Measurements from ENCODE around the gene ACSS3. TPM values are rescaled to one million over a fixed set of nuclear protein-coding genes. Genes with fewer than 3 reads are reported as not detected.
"Not testable (repeated sequence)": the region's sequence is repeated elsewhere in the genome, so short reads cannot be mapped to it uniquely, and the experiment has no call there.

The ACSS3 gene
- total RNA-seq, result not detected
- polyA plus RNA-seq, result not detected

GRCh38 chr12:81077686-81078441, at the start of gene ACSS3:
ACSS3 (plus strand) TSS chr12:81078079; CDS start chr12:81078121, 42 bp downstream.
- H3K27ac Mint-ChIP-seq, result no peak within 1 kb of the TSS
- CTCF ChIA-PET (ENCODE audit: partially characterized antibody), result no interaction called here
- H3K4me1 ChIP-seq (ENCODE audit: insufficient read depth, low read length), result no peaks in the 10 kb centered on the region
- H3K4me1 Mint-ChIP-seq, result no peaks in the 10 kb centered on the region
- no peaks in the 10 kb centered on the region for H3K27me3 ChIP-seq (ENCODE audit: insufficient read depth, low read length)
- DNase-seq, result no peak
- intact Hi-C loops (cut with micrococcal nuclease), result no loop called here
- no peak within 1 kb of the TSS for H3K27ac ChIP-seq (ENCODE audit: low read depth, low read length)
- no peaks in the 10 kb centered on the region for H3K9me3 ChIP-seq (ENCODE audit: control insufficient read depth in 1 of 2, low read length in 2 of 2)
- H3K4me3 Mint-ChIP-seq, result peak within 1 kb of the TSS in 1 of 8 donors; percentile 29
- H3K36me3 Mint-ChIP-seq, result no peaks in the 10 kb centered on the region
- POLR2A ChIA-PET (ENCODE audit: partially characterized antibody), result no interaction called here
- H3K36me3 ChIP-seq (ENCODE audit: insufficient read depth, low read length), result no peaks in the 10 kb centered on the region
- H3K4me3 ChIP-seq (ENCODE audit: low read length in 2 of 2), result no peak within 1 kb of the TSS
- H3K27me3 Mint-ChIP-seq, result peaks cover 5% of the 10 kb centered on the region in 2 donors
- H3K9me3 Mint-ChIP-seq, result peaks cover 3 to 18% (median 10%) of the 10 kb centered on the region in 8 donors

GRCh38 chr12:81034926-81035325, 43.0 kb upstream of the ACSS3 start:
- Histone ChIP-seq H3K27ac (ENCODE audit: low read depth, low read length) (no peak overlapping the region), H3K4me3 (ENCODE audit: low read length in 2 of 2) (no peak overlapping the region), H3K4me1 (ENCODE audit: insufficient read depth, low read length) (no peaks in the 10 kb centered on the region), H3K27me3 (ENCODE audit: insufficient read depth, low read length) (no peaks in the 10 kb centered on the region), H3K9me3 (ENCODE audit: control insufficient read depth in 1 of 2, low read length in 2 of 2) (no peaks in the 10 kb centered on the region), H3K36me3 (ENCODE audit: insufficient read depth, low read length) (no peaks in the 10 kb centered on the region)
- H3K4me1 Mint-ChIP-seq, result no peaks in the 10 kb centered on the region
- no peak overlapping the region for H3K27ac Mint-ChIP-seq
- H3K9me3 Mint-ChIP-seq, result peaks cover 0 to 5% (median 3%) of the 10 kb centered on the region in 8 donors
- CTCF ChIA-PET (ENCODE audit: partially characterized antibody), result no interaction called here
- no peaks in the 10 kb centered on the region for H3K36me3 Mint-ChIP-seq
- no peaks in the 10 kb centered on the region for H3K27me3 Mint-ChIP-seq
- no peak for DNase-seq
- H3K4me3 Mint-ChIP-seq, result no peak overlapping the region
- POLR2A ChIA-PET (ENCODE audit: partially characterized antibody), result no interaction called here
- intact Hi-C loops (cut with micrococcal nuclease), result no loop called here

GRCh38 chr12:81039231-81039630, 38.6 kb upstream of the ACSS3 start:
- no peak overlapping the region for H3K27ac Mint-ChIP-seq

GRCh38 chr12:81043979-81044740, 33.7 kb upstream of the ACSS3 start:
- intact Hi-C loops (cut with micrococcal nuclease), result no loop called here

More at GRCh38 chr12:81039231-81039630, 38.6 kb upstream of the ACSS3 start:
- ChIA-PET POLR2A (ENCODE audit: partially characterized antibody) (no interaction called here), CTCF (ENCODE audit: partially characterized antibody) (no interaction called here)
- Mint-ChIP-seq H3K9me3 (peaks cover 0 to 8% (median 4%) of the 10 kb centered on the region in 8 donors), H3K36me3 (no peaks in the 10 kb centered on the region), H3K27me3 (no peaks in the 10 kb centered on the region), H3K4me3 (no peak overlapping the region), H3K4me1 (no peaks in the 10 kb centered on the region)
- intact Hi-C loops (cut with micrococcal nuclease), result no loop called here
- DNase-seq, result no peak
- no peaks in the 10 kb centered on the region for H3K36me3 ChIP-seq (ENCODE audit: insufficient read depth, low read length)
- no peak overlapping the region for H3K27ac ChIP-seq (ENCODE audit: low read depth, low read length)
- H3K4me3 ChIP-seq (ENCODE audit: low read length in 2 of 2), result no peak overlapping the region
- H3K9me3 ChIP-seq (ENCODE audit: control insufficient read depth in 1 of 2, low read length in 2 of 2), result no peaks in the 10 kb centered on the region
- no peaks in the 10 kb centered on the region for H3K4me1 ChIP-seq (ENCODE audit: insufficient read depth, low read length)
- H3K27me3 ChIP-seq (ENCODE audit: insufficient read depth, low read length), result no peaks in the 10 kb centered on the region

GRCh38 chr12:81064971-81065370, 12.9 kb upstream of the ACSS3 start:
- H3K36me3 ChIP-seq (ENCODE audit: insufficient read depth, low read length); H3K4me3 ChIP-seq (ENCODE audit: low read length in 2 of 2); POLR2A ChIA-PET (ENCODE audit: partially characterized antibody); H3K27me3 ChIP-seq (ENCODE audit: insufficient read depth, low read length); H3K27me3 Mint-ChIP-seq; DNase-seq; CTCF ChIA-PET (ENCODE audit: partially characterized antibody); H3K4me3 Mint-ChIP-seq; H3K4me1 ChIP-seq (ENCODE audit: insufficient read depth, low read length); H3K36me3 Mint-ChIP-seq; H3K27ac Mint-ChIP-seq; H3K9me3 ChIP-seq (ENCODE audit: control insufficient read depth in 1 of 2, low read length in 2 of 2); intact Hi-C loops (cut with micrococcal nuclease); H3K4me1 Mint-ChIP-seq; H3K27ac ChIP-seq (ENCODE audit: low read depth, low read length): not testable (repeated sequence)
- peaks cover 2 to 40% (median 13%) of the 10 kb centered on the region in 8 donors for H3K9me3 Mint-ChIP-seq

More at GRCh38 chr12:81043979-81044740, 33.7 kb upstream of the ACSS3 start:
- no peak overlapping the region for H3K4me3 ChIP-seq (ENCODE audit: low read length in 2 of 2)
- H3K27ac Mint-ChIP-seq, result no peak overlapping the region
- no peak overlapping the region for H3K27ac ChIP-seq (ENCODE audit: low read depth, low read length)
- no peaks in the 10 kb centered on the region for H3K27me3 Mint-ChIP-seq
- H3K27me3 ChIP-seq (ENCODE audit: insufficient read depth, low read length), result no peaks in the 10 kb centered on the region
- H3K36me3 Mint-ChIP-seq, result no peaks in the 10 kb centered on the region
- H3K4me1 ChIP-seq (ENCODE audit: insufficient read depth, low read length), result no peaks in the 10 kb centered on the region
- no peak overlapping the region for H3K4me3 Mint-ChIP-seq
- no peak for DNase-seq
- POLR2A ChIA-PET (ENCODE audit: partially characterized antibody), result no interaction called here
- peaks cover 0 to 11% (median 3%) of the 10 kb centered on the region in 8 donors for H3K9me3 Mint-ChIP-seq
- no peaks in the 10 kb centered on the region for H3K4me1 Mint-ChIP-seq
- CTCF ChIA-PET (ENCODE audit: partially characterized antibody), result no interaction called here
- peaks cover 0 to 5% of the 10 kb centered on the region in 2 donors for H3K9me3 ChIP-seq (ENCODE audit: control insufficient read depth in 1 of 2, low read length in 2 of 2)
- no peaks in the 10 kb centered on the region for H3K36me3 ChIP-seq (ENCODE audit: insufficient read depth, low read length)

- intact Hi-C loops (cut with micrococcal nuclease), result no loop called here
- CTCF ChIA-PET (ENCODE audit: partially characterized antibody), result no interaction called here
- Mint-ChIP-seq H3K4me3 (no peak overlapping the region), H3K36me3 (no peaks in the 10 kb centered on the region), H3K27ac (no peak overlapping the region), H3K4me1 (no peaks in the 10 kb centered on the region), H3K27me3 (no peaks in the 10 kb centered on the region), H3K9me3 (peaks cover 0 to 11% (median 3%) of the 10 kb centered on the region in 8 donors)
- H3K4me3 ChIP-seq (ENCODE audit: low read length in 2 of 2), result no peak overlapping the region
- no peak overlapping the region for H3K27ac ChIP-seq (ENCODE audit: low read depth, low read length)
- no peaks in the 10 kb centered on the region for H3K9me3 ChIP-seq (ENCODE audit: control insufficient read depth in 1 of 2, low read length in 2 of 2)
- no peaks in the 10 kb centered on the region for H3K36me3 ChIP-seq (ENCODE audit: insufficient read depth, low read length)
- no peak for DNase-seq
- no peaks in the 10 kb centered on the region for H3K27me3 ChIP-seq (ENCODE audit: insufficient read depth, low read length)
- POLR2A ChIA-PET (ENCODE audit: partially characterized antibody), result no interaction called here
- no peaks in the 10 kb centered on the region for H3K4me1 ChIP-seq (ENCODE audit: insufficient read depth, low read length)
Observed at GRCh38 chr12:81070846-81071245, 7.0 kb upstream of the ACSS3 start.

GRCh38 chr12:81075539-81075938, 2.3 kb upstream of the ACSS3 start:
- CTCF ChIA-PET (ENCODE audit: partially characterized antibody), result no interaction called here
- no peak for DNase-seq

More at GRCh38 chr12:81075539-81075938, 2.3 kb upstream of the ACSS3 start:
- Mint-ChIP-seq H3K27ac (no peak overlapping the region), H3K4me3 (no peak overlapping the region), H3K27me3 (peaks cover 5% of the 10 kb centered on the region in 2 donors), H3K9me3 (peaks cover 3 to 16% (median 10%) of the 10 kb centered on the region in 8 donors), H3K4me1 (no peaks in the 10 kb centered on the region), H3K36me3 (no peaks in the 10 kb centered on the region)
- H3K4me3 ChIP-seq (ENCODE audit: low read length in 2 of 2), result no peak overlapping the region
- intact Hi-C loops (cut with micrococcal nuclease), result no loop called here
- H3K36me3 ChIP-seq (ENCODE audit: insufficient read depth, low read length), result no peaks in the 10 kb centered on the region
- no peaks in the 10 kb centered on the region for H3K9me3 ChIP-seq (ENCODE audit: control insufficient read depth in 1 of 2, low read length in 2 of 2)
- no peak overlapping the region for H3K27ac ChIP-seq (ENCODE audit: low read depth, low read length)
- POLR2A ChIA-PET (ENCODE audit: partially characterized antibody), result no interaction called here
- no peaks in the 10 kb centered on the region for H3K27me3 ChIP-seq (ENCODE audit: insufficient read depth, low read length)
- no peaks in the 10 kb centered on the region for H3K4me1 ChIP-seq (ENCODE audit: insufficient read depth, low read length)
